OCI-M2 (cell line): Measurements from ENCODE around the gene ANKRD39.
"Not testable (repeated sequence)": the region's sequence is repeated elsewhere in the genome, so short reads cannot be mapped to it uniquely, and the experiment has no call there.

Experiments used
- DNase-seq: peaks from one replicate; lab custom pipeline; 2025; ENCODE audit not compliant: unreplicated experiment; lab: John Stamatoyannopoulos, UW

The ANKRD39 gene

GRCh38 chr2:96810783-96811192 is 47.0 kb downstream of the ANKRD39 start:
- no peak for DNase-seq

GRCh38 chr2:96809951-96810782 is 47.6 kb downstream of the ANKRD39 start:
- DNase-seq, result no peak

GRCh38 chr2:96809216-96809882 is 48.5 kb downstream of the ANKRD39 start:
- no peak for DNase-seq

GRCh38 chr2:96808176-96808837 is 49.5 kb downstream of the ANKRD39 start:
- no peak for DNase-seq

- no peak for DNase-seq
Measured at GRCh38 chr2:96807127-96807471, 50.7 kb downstream of the ANKRD39 start.

GRCh38 chr2:96806468-96807126 is 51.2 kb downstream of the ANKRD39 start:
- DNase-seq, result no peak

GRCh38 chr2:96805946-96806345 is 51.9 kb downstream of the ANKRD39 start:
- DNase-seq, result not testable (repeated sequence)

- no peak for DNase-seq
Measured at GRCh38 chr2:96804986-96805385, 52.8 kb downstream of the ANKRD39 start.

- no peak for DNase-seq
Measured at GRCh38 chr2:96802721-96803120, 55.1 kb downstream of the ANKRD39 start.

- no peak for DNase-seq
Measured at GRCh38 chr2:96801786-96802595, 55.8 kb downstream of the ANKRD39 start.

GRCh38 chr2:96801005-96801785 is 56.6 kb downstream of the ANKRD39 start:
- DNase-seq, result no peak

- DNase-seq, result no peak
Measured at GRCh38 chr2:96800061-96801004, 57.5 kb downstream of the ANKRD39 start.

GRCh38 chr2:96799623-96799935 is 58.2 kb downstream of the ANKRD39 start:
- no peak for DNase-seq

GRCh38 chr2:96798733-96799622 is 58.8 kb downstream of the ANKRD39 start:
- no peak for DNase-seq
